ENCODE measurements around the gene CACNG4. TPM values are rescaled to one million over a fixed set of nuclear protein-coding genes. Genes with fewer than 3 reads are reported as not detected.

The CACNG4 gene
- total RNA-seq, 1 experiment from 2014 or later: 6.3 TPM

GRCh38 chr17:67080804-67081203, 116.3 kb downstream of the CACNG4 start:
- Histone ChIP-seq H2BK15ac (ENCODE audit: low read depth, low read length) (no peak overlapping the region), H3K9ac (ENCODE audit: extremely low read depth, insufficient read length, low read length) (no peak overlapping the region), H2AK5ac (ENCODE audit: insufficient read length, low read length) (no peak overlapping the region), H2BK12ac (ENCODE audit: insufficient read length, low read depth, low read length) (no peak overlapping the region), H2BK5ac (ENCODE audit: insufficient read length, low read length) (no peak overlapping the region), H3K18ac (ENCODE audit: insufficient read length, low read depth, low read length) (no peak overlapping the region), H3K4ac (ENCODE audit: low read depth, low read length) (no peak overlapping the region), H3K27ac (ENCODE audit: insufficient read length, low read depth, low read length) (no peak overlapping the region), H2BK20ac (ENCODE audit: low read depth, low read length, poor library complexity, severe bottlenecking) (no peak overlapping the region), H4K20me1 (ENCODE audit: control insufficient read depth, insufficient read depth, insufficient read length) (no peaks in the 10 kb centered on the region), H2AFZ (ENCODE audit: low read length) (no peak overlapping the region), H3K79me1 (ENCODE audit: insufficient read depth, low read depth, low read length, poor library complexity, severe bottlenecking) (no peaks in the 10 kb centered on the region), H3K79me2 (ENCODE audit: insufficient read depth, low read length) (no peaks in the 10 kb centered on the region), H3K27me3 (ENCODE audit: insufficient read depth, low read length) (no peaks in the 10 kb centered on the region), H3K4me1 (ENCODE audit: insufficient read depth, low read length) (no peaks in the 10 kb centered on the region), H3K23me2 (ENCODE audit: insufficient read length, low read depth, low read length, poor library complexity, severe bottlenecking) (no peaks in the 10 kb centered on the region), H2BK120ac (ENCODE audit: low read depth, low read length, poor library complexity, severe bottlenecking) (no peak overlapping the region), H3K23ac (ENCODE audit: insufficient read length, low read depth, low read length) (no peak overlapping the region), H3T11ph (ENCODE audit: low read length) (no peak overlapping the region), H3K4me2 (ENCODE audit: insufficient read depth, insufficient read length, low read length) (no peak overlapping the region), H3K56ac (ENCODE audit: insufficient read length, low read depth, low read length) (no peak overlapping the region), H4K8ac (replicated peaks; ENCODE audit: insufficient read length, low read depth, low read length) (no peak overlapping the region), H4K5ac (ENCODE audit: insufficient read length, low read depth, low read length) (no peak overlapping the region), H3K14ac (ENCODE audit: insufficient read depth, low read length) (no peak overlapping the region), H4K91ac (ENCODE audit: insufficient read length, low read depth, low read length) (no peak overlapping the region), H3K9me3 (ENCODE audit: control insufficient read depth, low read depth, low read length) (no peaks in the 10 kb centered on the region)
- Mint-ChIP-seq H3K4me1 (no peaks in the 10 kb centered on the region), H3K36me3 (ENCODE audit: insufficient read depth in 1 of 3, low read depth in 3 of 3) (peaks cover 0 to 12% (median 11%) of the 10 kb centered on the region in 3 experiments; a peak in 6 of 7 replicates), H3K27ac (no peak overlapping the region), H3K9me3 (no peaks in the 10 kb centered on the region), H3K4me3 (no peak overlapping the region), H3K27me3 (ENCODE audit: low read depth) (no peaks in the 10 kb centered on the region)
- TF ChIP-seq CTCF (conservative IDR thresholded peaks at IDR 0.05): no peak
- no peak for DNase-seq
- WGBS (ENCODE audit: extremely low coverage, insufficient read length, low lambda C conversion rate): no CpG with 5 or more reads among the region's 2 CpGs

Data from H9 (cell line).